Smooth muscle cell (in vitro differentiated cells): ENCODE data around the gene FRA10AC1. TPM values are rescaled to one million over a fixed set of nuclear protein-coding genes. Genes with fewer than 3 reads are reported as not detected.

Source experiments
- polyA plus RNA-seq: library from polyadenylated mRNA; unstranded; fragments of >200 nt; fragmentation: Nextera tagmentation; extraction: Ambion mirVana; gene quantifications from 2 replicates; pipeline ENCODE4 v1.2.1, GENCODE V29; 2016
- total RNA-seq: library from RNA; depleted of rRNA; stranded (reverse); fragments of >200 nt; gene quantifications from 2 replicates; pipeline ENCODE4 v1.2.3, GENCODE V29; 2014

FRA10AC1 gene
- total and polyA plus RNA-seq, 2 experiments from 2014 or later, result 11.2 to 12.3 TPM

Other genes starting within 250 kb of the FRA10AC1 start
- gene MYOF, start 220.3 kb downstream of the FRA10AC1 start, total RNA-seq, result 99.5 and 99.6 TPM in 2 replicates
- 29.6 and 45.1 TPM in 2 replicates for gene MYOF, start 220.3 kb downstream of the FRA10AC1 start, polyA plus RNA-seq
- gene CEP55, start 206.0 kb downstream of the FRA10AC1 start, total RNA-seq, result 6.5 and 9.3 TPM in 2 replicates
- 5.4 and 6.8 TPM in 2 replicates for gene CEP55, start 206.0 kb downstream of the FRA10AC1 start, polyA plus RNA-seq
- gene FFAR4, start 135.9 kb downstream of the FRA10AC1 start, total RNA-seq, result not detected in 2 replicates
- not detected in 2 replicates for gene FFAR4, start 135.9 kb downstream of the FRA10AC1 start, polyA plus RNA-seq
- 1.2 TPM in 1 of 2 replicates, not detected in the other for gene RBP4, start 101.4 kb downstream of the FRA10AC1 start, total RNA-seq
- gene RBP4, start 101.4 kb downstream of the FRA10AC1 start, polyA plus RNA-seq, result 0.37 and 1.1 TPM in 2 replicates
- not detected in 2 replicates for gene PDE6C, start 90.1 kb downstream of the FRA10AC1 start, total RNA-seq
- gene PDE6C, start 90.1 kb downstream of the FRA10AC1 start, polyA plus RNA-seq, result not detected in 2 replicates
- 1.2 and 6.7 TPM in 2 replicates for gene LGI1, start 55.3 kb upstream of the FRA10AC1 start, total RNA-seq
- 2.0 TPM in 1 of 2 replicates, not detected in the other for gene LGI1, start 55.3 kb upstream of the FRA10AC1 start, polyA plus RNA-seq
- gene SLC35G1, start 191.4 kb upstream of the FRA10AC1 start, total RNA-seq, result 4.1 and 6.4 TPM in 2 replicates
- 3.4 and 5.9 TPM in 2 replicates for gene SLC35G1, start 191.4 kb upstream of the FRA10AC1 start, polyA plus RNA-seq